ENCODE data around the gene CLMP.

Gene CLMP

DNA sequence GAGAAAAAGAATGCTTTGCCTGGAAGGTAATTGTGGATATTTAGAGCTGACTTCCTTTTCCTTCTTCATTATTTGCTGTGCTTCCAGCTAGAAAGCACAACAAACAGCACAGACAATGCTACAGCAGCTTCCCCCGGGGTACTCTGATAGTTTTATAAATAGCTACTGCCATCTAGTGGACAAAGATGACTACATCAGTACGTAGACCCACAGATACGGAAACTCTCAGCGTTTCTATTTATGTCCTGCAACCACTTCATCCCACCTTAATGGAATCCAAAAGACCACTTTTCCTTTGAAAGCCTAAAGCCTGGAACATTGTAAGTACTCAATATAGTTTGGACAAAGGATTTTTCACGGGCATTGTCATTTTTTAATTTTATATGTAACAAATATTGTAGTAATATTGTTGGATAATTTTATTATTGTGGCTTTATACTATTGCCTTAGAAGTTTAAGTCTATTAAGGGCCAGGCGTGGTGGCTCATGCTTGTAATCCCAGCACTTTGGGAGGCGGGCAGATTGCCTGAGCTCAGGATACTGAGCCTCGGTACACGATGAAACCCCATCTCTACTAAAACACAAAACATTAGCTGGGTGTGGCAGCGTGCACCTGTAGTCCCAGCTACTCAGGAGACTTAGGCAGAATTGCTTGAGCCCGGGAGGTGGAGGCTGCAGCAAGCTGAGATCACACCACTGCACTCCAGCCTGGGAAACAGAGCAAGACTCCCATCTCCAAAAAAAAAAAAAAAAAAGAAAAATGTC, 140.6 kb downstream of the CLMP start:
- ATAC-seq: peak; percentile 82
- TF ChIP-seq ZNF70 (CRISPR knock-in tag; IDR thresholded peaks at IDR 0.05) (no peak), POU6F1 (CRISPR knock-in tag; IDR thresholded peaks at IDR 0.05; ENCODE audit: borderline replicate concordance, low read depth) (no peak), ESRRG (CRISPR knock-in tag; IDR thresholded peaks at IDR 0.05) (no peak), ARNTL (CRISPR knock-in tag; IDR thresholded peaks at IDR 0.05; ENCODE audit: borderline replicate concordance, low read depth) (no peak), PATZ1 (CRISPR knock-in tag; IDR thresholded peaks at IDR 0.05; ENCODE audit: borderline replicate concordance) (no peak), GLIS3 (CRISPR knock-in tag; IDR thresholded peaks at IDR 0.05) (no peak), ZFP3 (CRISPR knock-in tag; IDR thresholded peaks at IDR 0.05) (no peak), OSR1 (CRISPR knock-in tag; IDR thresholded peaks at IDR 0.05) (no peak), ZC3H10 (CRISPR knock-in tag; IDR thresholded peaks at IDR 0.05) (no peak), ZNF565 (CRISPR knock-in tag; conservative IDR thresholded peaks at IDR 0.05; ENCODE audit: low read depth) (no peak), CSDC2 (CRISPR knock-in tag; IDR thresholded peaks at IDR 0.05) (no peak), TSHZ2 (CRISPR knock-in tag; IDR thresholded peaks at IDR 0.05) (no peak), BACH2 (CRISPR knock-in tag; IDR thresholded peaks at IDR 0.05; ENCODE audit: borderline replicate concordance) (no peak), ISL1 (CRISPR knock-in tag; IDR thresholded peaks at IDR 0.05) (no peak)
- TF ChIP-seq, protein P1, sequence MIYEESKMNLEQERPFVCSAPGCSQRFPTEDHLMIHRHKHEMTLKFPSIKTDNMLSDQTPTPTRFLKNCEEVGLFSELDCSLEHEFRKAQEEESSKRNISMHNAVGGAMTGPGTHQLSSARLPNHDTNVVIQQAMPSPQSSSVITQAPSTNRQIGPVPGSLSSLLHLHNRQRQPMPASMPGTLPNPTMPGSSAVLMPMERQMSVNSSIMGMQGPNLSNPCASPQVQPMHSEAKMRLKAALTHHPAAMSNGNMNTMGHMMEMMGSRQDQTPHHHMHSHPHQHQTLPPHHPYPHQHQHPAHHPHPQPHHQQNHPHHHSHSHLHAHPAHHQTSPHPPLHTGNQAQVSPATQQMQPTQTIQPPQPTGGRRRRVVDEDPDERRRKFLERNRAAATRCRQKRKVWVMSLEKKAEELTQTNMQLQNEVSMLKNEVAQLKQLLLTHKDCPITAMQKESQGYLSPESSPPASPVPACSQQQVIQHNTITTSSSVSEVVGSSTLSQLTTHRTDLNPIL (CRISPR knock-in tag; IDR thresholded peaks at IDR 0.05; ENCODE audit: low read depth): no peak

DNA sequence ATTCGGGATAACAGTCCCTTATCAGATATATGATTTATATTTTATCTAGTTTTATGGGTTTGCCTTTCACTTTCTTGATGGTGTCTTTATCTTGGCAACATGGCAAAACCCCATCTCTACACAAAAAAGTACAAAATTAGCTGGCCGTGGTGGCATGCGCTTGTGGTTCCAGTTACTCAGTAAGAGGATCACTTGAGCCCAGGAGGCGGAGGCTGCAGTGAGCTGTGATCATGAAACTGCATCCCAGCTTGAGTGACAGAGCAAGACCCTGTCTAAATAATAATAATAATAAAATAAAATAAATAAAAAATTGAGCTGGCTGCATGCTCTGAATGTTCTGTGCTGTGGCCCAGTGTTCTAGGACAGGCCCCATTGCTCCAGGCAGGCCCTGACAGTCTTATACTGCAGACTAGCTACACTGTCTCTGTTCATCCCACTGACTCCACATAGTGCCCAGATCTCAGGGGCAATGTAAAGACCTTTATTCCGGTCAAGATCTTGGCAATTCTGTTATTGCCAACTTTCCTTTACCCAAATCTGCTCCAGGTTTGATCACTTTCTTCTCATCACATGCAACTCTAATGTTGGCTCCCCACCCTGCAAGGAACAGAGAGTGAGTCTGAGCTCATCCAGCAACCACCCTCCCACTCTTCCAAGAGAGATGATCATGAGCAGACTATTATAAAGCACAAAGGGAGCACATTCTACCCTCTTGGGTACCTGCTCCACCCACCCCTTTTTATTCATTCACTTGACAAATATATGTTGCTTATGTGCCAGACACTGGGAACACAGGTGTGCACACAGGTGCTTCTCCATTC, 141.9 kb downstream of the CLMP start:
- ATAC-seq: peak; percentile 13
- TF ChIP-seq POU6F1 (CRISPR knock-in tag; IDR thresholded peaks at IDR 0.05; ENCODE audit: borderline replicate concordance, low read depth) (no peak), SNAI2 (CRISPR knock-in tag; IDR thresholded peaks at IDR 0.05) (no peak), CSDC2 (CRISPR knock-in tag; IDR thresholded peaks at IDR 0.05) (no peak), BACH2 (CRISPR knock-in tag; IDR thresholded peaks at IDR 0.05; ENCODE audit: borderline replicate concordance) (no peak), ZNF565 (CRISPR knock-in tag; conservative IDR thresholded peaks at IDR 0.05; ENCODE audit: low read depth) (no peak), PPARA (CRISPR knock-in tag; IDR thresholded peaks at IDR 0.05; ENCODE audit: borderline replicate concordance) (no peak), TCF4 (CRISPR knock-in tag; IDR thresholded peaks at IDR 0.05; ENCODE audit: borderline replicate concordance) (no peak), RARB (CRISPR knock-in tag; IDR thresholded peaks at IDR 0.05) (no peak)

Data from SK-N-SH treated with all-trans-retinoic acid at 6 μM for 48 hours (cell line).